GM18858 (cell line): ENCODE results near the gene TLK2.

Experiments used
- ATAC-seq: cut with Tn5 transposase; IDR thresholded peaks from one replicate; pipeline ENCODE4 v1.9.1; 2021; ENCODE audit not compliant: unreplicated experiment

TLK2 gene

GRCh38 chr17:62627219-62627903 lies 148.7 kb downstream of the TLK2 start, which contains the start of gene MRC2:
Gene MRC2 (plus strand): TSS chr17:62627670. CDS start chr17:62627803, 133 bp downstream.
- no peak for ATAC-seq

- no peak for ATAC-seq
These were observed 149.4 kb downstream of the TLK2 start for GRCh38 chr17:62627904-62628633.

GRCh38 chr17:62628831-62629555 lies 150.4 kb downstream of the TLK2 start:
- no peak for ATAC-seq

GRCh38 chr17:62629556-62630364 lies 151.1 kb downstream of the TLK2 start:
- no peak for ATAC-seq

- no peak for ATAC-seq
These were observed 151.9 kb downstream of the TLK2 start for GRCh38 chr17:62630365-62631085.

- ATAC-seq, result no peak
These were observed 152.7 kb downstream of the TLK2 start for GRCh38 chr17:62631086-62631935.

GRCh38 chr17:62631936-62632924 lies 153.6 kb downstream of the TLK2 start:
- ATAC-seq, result no peak

GRCh38 chr17:62637809-62638208 lies 159.2 kb downstream of the TLK2 start:
- no peak for ATAC-seq

GRCh38 chr17:62641153-62641552 lies 162.5 kb downstream of the TLK2 start:
- ATAC-seq, result no peak

- ATAC-seq, result no peak
These were observed 163.3 kb downstream of the TLK2 start for GRCh38 chr17:62641951-62642350.

- ATAC-seq, result no peak
These were observed 164.9 kb downstream of the TLK2 start for GRCh38 chr17:62643496-62643895.

GRCh38 chr17:62644487-62645173 lies 166.0 kb downstream of the TLK2 start:
- ATAC-seq, result no peak

GRCh38 chr17:62648251-62648955 lies 169.8 kb downstream of the TLK2 start:
- no peak for ATAC-seq

GRCh38 chr17:62648956-62649294 lies 170.3 kb downstream of the TLK2 start:
- no peak for ATAC-seq

- no peak for ATAC-seq
These were observed 170.9 kb downstream of the TLK2 start for GRCh38 chr17:62649570-62649969.

GRCh38 chr17:62650587-62650986 lies 172.0 kb downstream of the TLK2 start:
- ATAC-seq, result no peak
